ENCODE measurements around the gene ACTR3.
"Not testable (repeated sequence)": the region's sequence is repeated elsewhere in the genome, so short reads cannot be mapped to it uniquely, and the experiment has no call there.

ACTR3 gene

GRCh38 chr2:113889471-113890252 is at the start of gene ACTR3:
Gene ACTR3 (plus strand): TSS chr2:113890089. CDS start chr2:113890280, 191 bp downstream.
- in situ Hi-C loops (cut with HindIII; ENCODE audit: low sequenced_read_pairs), result loop anchor here (5.0 kb wide), 1 partner anchor 127 kb away; no protein-coding TSS in a partner anchor

GRCh38 chr2:113840518-113840917 is 49.4 kb upstream of the ACTR3 start:
- in situ Hi-C loops (cut with HindIII; ENCODE audit: low sequenced_read_pairs), result no loop called here

- in situ Hi-C loops (cut with HindIII; ENCODE audit: low sequenced_read_pairs), result no loop called here
These were observed 46.8 kb upstream of the ACTR3 start for GRCh38 chr2:113842919-113843736.

- in situ Hi-C loops (cut with HindIII; ENCODE audit: low sequenced_read_pairs), result not testable (repeated sequence)
These were observed 46.2 kb upstream of the ACTR3 start for GRCh38 chr2:113843737-113844050.

- in situ Hi-C loops (cut with HindIII; ENCODE audit: low sequenced_read_pairs), result no loop called here
These were observed 44.6 kb upstream of the ACTR3 start for GRCh38 chr2:113845261-113845660.

- in situ Hi-C loops (cut with HindIII; ENCODE audit: low sequenced_read_pairs), result not testable (repeated sequence)
These were observed 44.1 kb upstream of the ACTR3 start for GRCh38 chr2:113845796-113846195.

GRCh38 chr2:113846429-113846828 is 43.5 kb upstream of the ACTR3 start:
- in situ Hi-C loops (cut with HindIII; ENCODE audit: low sequenced_read_pairs), result no loop called here

GRCh38 chr2:113847144-113847543 is 42.7 kb upstream of the ACTR3 start:
- in situ Hi-C loops (cut with HindIII; ENCODE audit: low sequenced_read_pairs), result no loop called here

- in situ Hi-C loops (cut with HindIII; ENCODE audit: low sequenced_read_pairs), result no loop called here
These were observed 41.0 kb upstream of the ACTR3 start for GRCh38 chr2:113848758-113849415.

- in situ Hi-C loops (cut with HindIII; ENCODE audit: low sequenced_read_pairs), result no loop called here
These were observed 39.2 kb upstream of the ACTR3 start for GRCh38 chr2:113850687-113851086.

- in situ Hi-C loops (cut with HindIII; ENCODE audit: low sequenced_read_pairs), result no loop called here
These were observed 38.2 kb upstream of the ACTR3 start for GRCh38 chr2:113851640-113852039.

- in situ Hi-C loops (cut with HindIII; ENCODE audit: low sequenced_read_pairs), result no loop called here
These were observed 35.7 kb upstream of the ACTR3 start for GRCh38 chr2:113854208-113854607.

GRCh38 chr2:113854970-113855740 is 34.7 kb upstream of the ACTR3 start:
- in situ Hi-C loops (cut with HindIII; ENCODE audit: low sequenced_read_pairs), result no loop called here

GRCh38 chr2:113857464-113857863 is 32.4 kb upstream of the ACTR3 start:
- in situ Hi-C loops (cut with HindIII; ENCODE audit: low sequenced_read_pairs), result no loop called here

- in situ Hi-C loops (cut with HindIII; ENCODE audit: low sequenced_read_pairs), result no loop called here
These were observed 31.1 kb upstream of the ACTR3 start for GRCh38 chr2:113858764-113859163.

- in situ Hi-C loops (cut with HindIII; ENCODE audit: low sequenced_read_pairs), result no loop called here
These were observed 28.1 kb upstream of the ACTR3 start for GRCh38 chr2:113861740-113862139.

- in situ Hi-C loops (cut with HindIII; ENCODE audit: low sequenced_read_pairs), result no loop called here
These were observed 26.7 kb upstream of the ACTR3 start for GRCh38 chr2:113863144-113863543.

- in situ Hi-C loops (cut with HindIII; ENCODE audit: low sequenced_read_pairs), result no loop called here
These were observed 22.3 kb upstream of the ACTR3 start for GRCh38 chr2:113867571-113867970.

- in situ Hi-C loops (cut with HindIII; ENCODE audit: low sequenced_read_pairs), result no loop called here
These were observed 20.6 kb upstream of the ACTR3 start for GRCh38 chr2:113869253-113869652.

GRCh38 chr2:113872201-113872600 is 17.7 kb upstream of the ACTR3 start:
- in situ Hi-C loops (cut with HindIII; ENCODE audit: low sequenced_read_pairs), result no loop called here

- in situ Hi-C loops (cut with HindIII; ENCODE audit: low sequenced_read_pairs), result no loop called here
These were observed 16.0 kb upstream of the ACTR3 start for GRCh38 chr2:113873867-113874266.

Data from DLD1 (cell line).